HUES6 (cell line): ENCODE measurements around the gene MCRS1.
"Not testable (repeated sequence)": the region's sequence is repeated elsewhere in the genome, so short reads cannot be mapped to it uniquely, and the experiment has no call there.

ENCODE experiments used
- H3K27ac ChIP-seq: 2 replicates; pipeline ENCODE4 v1.7.0; 2013; ENCODE audit warnings: low read depth, mild to moderate bottlenecking, low read length, inconsistent platforms
- H3K27me3 ChIP-seq: 2 replicates; pipeline ENCODE4 v1.6.1; 2013; ENCODE audit warnings: low read length; ENCODE audit not compliant: control insufficient read depth, insufficient read depth
- H3K36me3 ChIP-seq: 2 replicates; pipeline ENCODE4 v1.6.1; 2013; ENCODE audit warnings: low read length; ENCODE audit not compliant: control insufficient read depth, insufficient read depth
- H3K4me1 ChIP-seq: 2 replicates; pipeline ENCODE4 v1.6.1; 2013; ENCODE audit warnings: low read length; ENCODE audit not compliant: control insufficient read depth, insufficient read depth
- H3K4me3 ChIP-seq: 2 replicates; pipeline ENCODE4 v1.5.1; 2013; ENCODE audit warnings: low read depth, low read length
- H3K9ac ChIP-seq: one replicate; pipeline ENCODE4 v1.6.1; 2013; ENCODE audit warnings: mild to moderate bottlenecking, low read length
- H3K9me3 ChIP-seq: 2 replicates; pipeline ENCODE4 v1.6.1; 2013; ENCODE audit warnings: low read depth, low read length; ENCODE audit not compliant: control insufficient read depth, insufficient read depth

Gene MCRS1

GRCh38 chr12:49538510-49539403 lies 29.2 kb downstream of the MCRS1 start, which contains the start of gene KCNH3:
Gene KCNH3, plus strand, starts transcription at chr12:49539030. Its CDS starts 387 bp downstream, at chr12:49539417.
- Histone ChIP-seq H3K9me3 (no peaks in the 10 kb centered on the region), H3K36me3 (no peaks in the 10 kb centered on the region), H3K9ac (no peak within 1 kb of the TSS), H3K27ac (no peak within 1 kb of the TSS), H3K4me1 (peaks cover 18% of the 10 kb centered on the region; the same call in 1 of the 2 replicates), H3K27me3 (peaks cover 93% of the 10 kb centered on the region), H3K4me3 (peak within 1 kb of the TSS; percentile 51)

- Histone ChIP-seq H3K27me3 (peaks cover 84% of the 10 kb centered on the region), H3K4me3 (peak overlapping the region; percentile 51), H3K9me3 (no peaks in the 10 kb centered on the region), H3K27ac (no peak overlapping the region), H3K36me3 (no peaks in the 10 kb centered on the region), H3K9ac (no peak overlapping the region), H3K4me1 (peaks cover 17% of the 10 kb centered on the region; the same call in 1 of the 2 replicates)
Measured at GRCh38 chr12:49537752-49538509, 30.0 kb downstream of the MCRS1 start.

GRCh38 chr12:49537231-49537751 lies 30.7 kb downstream of the MCRS1 start:
- Histone ChIP-seq H3K27me3 (peaks cover 78% of the 10 kb centered on the region), H3K9me3 (no peaks in the 10 kb centered on the region), H3K4me3 (peak overlapping the region; percentile 51), H3K27ac (no peak overlapping the region), H3K36me3 (no peaks in the 10 kb centered on the region), H3K4me1 (peaks cover 17% of the 10 kb centered on the region; the same call in 1 of the 2 replicates), H3K9ac (no peak overlapping the region)

- Histone ChIP-seq H3K4me1 (peaks cover 17% of the 10 kb centered on the region; the same call in 1 of the 2 replicates), H3K9me3 (no peaks in the 10 kb centered on the region), H3K27ac (no peak overlapping the region), H3K36me3 (no peaks in the 10 kb centered on the region), H3K27me3 (peaks cover 71% of the 10 kb centered on the region), H3K4me3 (no peak overlapping the region), H3K9ac (no peak overlapping the region)
Measured at GRCh38 chr12:49536526-49537071, 31.3 kb downstream of the MCRS1 start.

GRCh38 chr12:49535921-49536525 lies 31.9 kb downstream of the MCRS1 start:
- H3K9ac ChIP-seq = no peak overlapping the region
- H3K4me1 ChIP-seq = peaks cover 13% of the 10 kb centered on the region; the same call in 1 of the 2 replicates
- no peak overlapping the region for H3K4me3 ChIP-seq
- H3K36me3 ChIP-seq = no peaks in the 10 kb centered on the region
- H3K27me3 ChIP-seq = peaks cover 65% of the 10 kb centered on the region
- H3K9me3 ChIP-seq = no peaks in the 10 kb centered on the region
- H3K27ac ChIP-seq = no peak overlapping the region

GRCh38 chr12:49534731-49535278 lies 33.1 kb downstream of the MCRS1 start:
- H3K36me3 ChIP-seq = no peaks in the 10 kb centered on the region
- no peak overlapping the region for H3K4me3 ChIP-seq
- H3K4me1 ChIP-seq = peaks cover 8% of the 10 kb centered on the region; the same call in 1 of the 2 replicates
- H3K9me3 ChIP-seq = no peaks in the 10 kb centered on the region
- H3K27ac ChIP-seq = no peak overlapping the region
- H3K9ac ChIP-seq = no peak overlapping the region
- peaks cover 53% of the 10 kb centered on the region for H3K27me3 ChIP-seq

GRCh38 chr12:49534122-49534521 lies 33.8 kb downstream of the MCRS1 start:
- H3K27ac ChIP-seq, H3K9ac ChIP-seq, H3K36me3 ChIP-seq, H3K4me1 ChIP-seq, H3K4me3 ChIP-seq, H3K9me3 ChIP-seq: not testable (repeated sequence)
- peaks cover 46% of the 10 kb centered on the region for H3K27me3 ChIP-seq

GRCh38 chr12:49533331-49533730 lies 34.6 kb downstream of the MCRS1 start:
- peaks cover 8% of the 10 kb centered on the region; the same call in 1 of the 2 replicates for H3K4me1 ChIP-seq
- no peak overlapping the region for H3K4me3 ChIP-seq
- H3K36me3 ChIP-seq = no peaks in the 10 kb centered on the region
- peaks cover 38% of the 10 kb centered on the region for H3K27me3 ChIP-seq
- no peak overlapping the region for H3K27ac ChIP-seq
- no peak overlapping the region for H3K9ac ChIP-seq
- no peaks in the 10 kb centered on the region for H3K9me3 ChIP-seq

- Histone ChIP-seq H3K36me3 (peaks cover 8% of the 10 kb centered on the region), H3K9me3 (no peaks in the 10 kb centered on the region), H3K27me3 (peaks cover 23% of the 10 kb centered on the region), H3K4me1 (peaks cover 4% of the 10 kb centered on the region; the same call in 1 of the 2 replicates), H3K9ac (no peak overlapping the region), H3K4me3 (no peak overlapping the region), H3K27ac (no peak overlapping the region)
Measured at GRCh38 chr12:49531745-49532144, 36.2 kb downstream of the MCRS1 start.

- H3K27ac ChIP-seq = no peak overlapping the region
- no peak overlapping the region for H3K4me3 ChIP-seq
- peaks cover 4% of the 10 kb centered on the region; the same call in 1 of the 2 replicates for H3K4me1 ChIP-seq
- H3K27me3 ChIP-seq = no peaks in the 10 kb centered on the region
- no peaks in the 10 kb centered on the region for H3K9me3 ChIP-seq
- H3K9ac ChIP-seq = no peak overlapping the region
- peaks cover 30% of the 10 kb centered on the region for H3K36me3 ChIP-seq
Measured at GRCh38 chr12:49529414-49529813, 38.5 kb downstream of the MCRS1 start.
